Measurements from ENCODE around the gene ANXA6.

ANXA6 gene

GRCh38 chr5:151071848-151072629 is 85.5 kb downstream of the ANXA6 start:
- H3K27ac Mint-ChIP-seq: no peak overlapping the region

GRCh38 chr5:151071021-151071420 is 86.6 kb downstream of the ANXA6 start:
- Mint-ChIP-seq H3K27me3 (ENCODE audit: low read depth, poor library complexity) (no peaks in the 10 kb centered on the region), H3K4me3 (no peak overlapping the region), H3K36me3 (ENCODE audit: low read depth) (peaks cover 8% of the 10 kb centered on the region), H3K27ac (no peak overlapping the region), H3K4me1 (peaks cover 37% of the 10 kb centered on the region), H3K9me3 (no peaks in the 10 kb centered on the region)
- no peak for DNase-seq
- TF ChIP-seq CTCF (IDR thresholded peaks at IDR 0.05): no peak

More at GRCh38 chr5:151071848-151072629, 85.5 kb downstream of the ANXA6 start:
- peaks cover 11% of the 10 kb centered on the region for H3K36me3 Mint-ChIP-seq (ENCODE audit: low read depth)
- no peak for TF ChIP-seq CTCF (IDR thresholded peaks at IDR 0.05)
- DNase-seq: no peak
- H3K27me3 Mint-ChIP-seq (ENCODE audit: low read depth, poor library complexity): no peaks in the 10 kb centered on the region
- H3K4me3 Mint-ChIP-seq: no peak overlapping the region
- H3K4me1 Mint-ChIP-seq: peaks cover 37% of the 10 kb centered on the region
- H3K9me3 Mint-ChIP-seq: no peaks in the 10 kb centered on the region

- TF ChIP-seq CTCF (IDR thresholded peaks at IDR 0.05): no peak
- Mint-ChIP-seq H3K4me3 (no peak overlapping the region), H3K36me3 (ENCODE audit: low read depth) (peaks cover 8% of the 10 kb centered on the region), H3K9me3 (no peaks in the 10 kb centered on the region), H3K4me1 (peaks cover 39% of the 10 kb centered on the region), H3K27ac (no peak overlapping the region), H3K27me3 (ENCODE audit: low read depth, poor library complexity) (no peaks in the 10 kb centered on the region)
- no peak for DNase-seq
These were observed 87.1 kb downstream of the ANXA6 start for GRCh38 chr5:151070449-151070848.

GRCh38 chr5:151068433-151069197 is 89.0 kb downstream of the ANXA6 start:
- no peak for DNase-seq
- Mint-ChIP-seq H3K9me3 (no peaks in the 10 kb centered on the region), H3K4me1 (peaks cover 39% of the 10 kb centered on the region), H3K36me3 (ENCODE audit: low read depth) (peaks cover 8% of the 10 kb centered on the region), H3K27ac (no peak overlapping the region), H3K27me3 (ENCODE audit: low read depth, poor library complexity) (no peaks in the 10 kb centered on the region), H3K4me3 (no peak overlapping the region)
- no peak for TF ChIP-seq CTCF (IDR thresholded peaks at IDR 0.05)

- H3K9me3 Mint-ChIP-seq: no peaks in the 10 kb centered on the region
- peaks cover 13% of the 10 kb centered on the region for H3K36me3 Mint-ChIP-seq (ENCODE audit: low read depth)
- peaks cover 39% of the 10 kb centered on the region for H3K4me1 Mint-ChIP-seq
- no peak for DNase-seq
- no peak overlapping the region for H3K4me3 Mint-ChIP-seq
- TF ChIP-seq CTCF (IDR thresholded peaks at IDR 0.05): no peak
- no peaks in the 10 kb centered on the region for H3K27me3 Mint-ChIP-seq (ENCODE audit: low read depth, poor library complexity)
- H3K27ac Mint-ChIP-seq: no peak overlapping the region
These were observed 89.7 kb downstream of the ANXA6 start for GRCh38 chr5:151067632-151068432.
